GM12801 (cell line): ENCODE data around the gene TMEM253.

Experiments
- CTCF ChIP-seq: IDR thresholded peaks from one replicate; pipeline ENCODE4 v1.5.1; 2011; ENCODE audit warnings: control low read depth; ENCODE audit not compliant: insufficient read length; ENCODE audit errors: extremely low read depth

The TMEM253 gene

GRCh38 chr14:21123429-21123828 lies 22.6 kb downstream of the TMEM253 start:
- no peak for TF ChIP-seq CTCF

- no peak for TF ChIP-seq CTCF
These were observed 33.0 kb downstream of the TMEM253 start for GRCh38 chr14:21133901-21134300.

- peak; percentile 23 for TF ChIP-seq CTCF
These were observed 35.2 kb downstream of the TMEM253 start for GRCh38 chr14:21136024-21136423.

- no peak for TF ChIP-seq CTCF
These were observed 41.5 kb downstream of the TMEM253 start for GRCh38 chr14:21142357-21142756.

- no peak for TF ChIP-seq CTCF
These were observed 44.6 kb downstream of the TMEM253 start for GRCh38 chr14:21145437-21145836.

- no peak for TF ChIP-seq CTCF
These were observed 48.9 kb downstream of the TMEM253 start for GRCh38 chr14:21149641-21150367.
